HCT116 (cell line): ENCODE results near the gene MAP3K2.

Experiments used
- CTCF ChIP-seq, 3 experiments: fragments of 200-600 bp in 1 of 3; sonication (generic) in 1 of 3; IDR thresholded peaks in 2 of 3; conservative IDR thresholded peaks in 1 of 3; 2 replicates each; pipeline ENCODE4 v1.5.1; 2012 to 2017; ENCODE audit warnings: low read depth in 2 of 3, low read length in 2 of 3, antibody characterized with exemption in 1 of 3, borderline replicate concordance in 1 of 3, control low read depth in 1 of 3, mild to moderate bottlenecking in 1 of 3, mixed read lengths in 1 of 3, mixed run types in 1 of 3, moderate library complexity in 1 of 3; ENCODE audit not compliant: insufficient read depth in 1 of 3
- EZH2phosphoT487 ChIP-seq: fragments of 200-600 bp; IDR thresholded peaks from 2 replicates; pipeline ENCODE4 v1.6.1; 2018; ENCODE audit warnings: antibody characterized with exemption, borderline replicate concordance
- YY1 ChIP-seq: IDR thresholded peaks from 2 replicates; pipeline ENCODE4 v1.6.1; 2011; ENCODE audit warnings: low read length, low read depth, moderate library complexity, mild to moderate bottlenecking; ENCODE audit not compliant: insufficient replicate concordance; ENCODE audit errors: extremely low read depth
- ZFX ChIP-seq: fragments of 450-650 bp; IDR thresholded peaks from 2 replicates; pipeline ENCODE4 v1.6.1; 2017

GRCh38 chr2:127261804-127262406 lies 125.9 kb downstream of the MAP3K2 start:
- TF ChIP-seq EZH2phosphoT487 = no peak
- TF ChIP-seq CTCF (IDR thresholded peaks at IDR 0.05 in 2 of 3, conservative IDR thresholded peaks at IDR 0.05 in 1 of 3; ENCODE audit: borderline replicate concordance in 1 of 3, insufficient read depth in 1 of 3, low read depth in 2 of 3, low read length in 2 of 3) = no peak
- no peak for TF ChIP-seq ZFX
- TF ChIP-seq YY1 = no peak
